Measurements from ENCODE around the gene HECTD2. TPM values are rescaled to one million over a fixed set of nuclear protein-coding genes. Genes with fewer than 3 reads are reported as not detected.
A peak's percentile ranks its signal among the peaks of the same experiment; 100 is the strongest.

The HECTD2 gene
- total RNA-seq, 1 experiment from 2014 or later = 20.9 TPM

GRCh38 chr10:91412354-91413087 lies 2.4 kb downstream of the HECTD2 start:
- BruUV-seq (replicated peaks) = no TSS peak
- no peak for TF ChIP-seq EZH2 (IDR thresholded peaks at IDR 0.05; ENCODE audit: borderline replicate concordance, low read depth, low read length, poor library complexity, severe bottlenecking)
- TF ChIP-seq CTCF (conservative IDR thresholded peaks at IDR 0.05; ENCODE audit: low read depth, low read length) = no peak
- peaks cover 57% of the 10 kb centered on the region for H3K4me1 ChIP-seq (ENCODE audit: insufficient read depth, low read length, poor library complexity, severe bottlenecking)
- ChIA-PET CTCF (no interaction called here), POLR2A (ENCODE audit: low non-redundant PET) (no interaction called here)
- no peaks in the 10 kb centered on the region for H3K36me3 ChIP-seq (ENCODE audit: insufficient read depth, low read length, poor library complexity, severe bottlenecking)
- DNase-seq (ENCODE audit: low spot score) = no peak
- H3K27ac ChIP-seq (ENCODE audit: low read depth, low read length, poor library complexity, severe bottlenecking) = no peak overlapping the region
- H3K4me3 ChIP-seq (ENCODE audit: low read depth, low read length, poor library complexity, severe bottlenecking) = no peak overlapping the region
- H3K9me3 ChIP-seq (ENCODE audit: low read depth, low read length, poor library complexity, severe bottlenecking) = no peaks in the 10 kb centered on the region
- intact Hi-C loops (cut with micrococcal nuclease; ENCODE audit: unreplicated experiment) = loop anchor here (5.0 to 10.0 kb wide), 2 partner anchors 385 to 492 kb away; partner anchors contain the start of genes FGFBP3 and TNKS2
- H3K27me3 ChIP-seq (replicated peaks; ENCODE audit: insufficient read depth, low read depth, low read length, poor library complexity) = no peaks in the 10 kb centered on the region

- DNase-seq (ENCODE audit: low spot score) = no peak
- intact Hi-C loops (cut with micrococcal nuclease; ENCODE audit: unreplicated experiment) = loop anchor here (10.0 kb wide), 1 partner anchor 489 kb away; the partner anchor contains the start of gene FGFBP3
- no TSS peak for BruUV-seq (replicated peaks)
- Histone ChIP-seq H3K9me3 (ENCODE audit: low read depth, low read length, poor library complexity, severe bottlenecking) (no peaks in the 10 kb centered on the region), H3K4me1 (ENCODE audit: insufficient read depth, low read length, poor library complexity, severe bottlenecking) (peaks cover 46% of the 10 kb centered on the region), H3K4me3 (ENCODE audit: low read depth, low read length, poor library complexity, severe bottlenecking) (no peak overlapping the region), H3K27ac (ENCODE audit: low read depth, low read length, poor library complexity, severe bottlenecking) (no peak overlapping the region), H3K27me3 (replicated peaks; ENCODE audit: insufficient read depth, low read depth, low read length, poor library complexity) (no peaks in the 10 kb centered on the region), H3K36me3 (ENCODE audit: insufficient read depth, low read length, poor library complexity, severe bottlenecking) (no peaks in the 10 kb centered on the region)
- TF ChIP-seq EZH2 (IDR thresholded peaks at IDR 0.05; ENCODE audit: borderline replicate concordance, low read depth, low read length, poor library complexity, severe bottlenecking) = no peak
- no peak for TF ChIP-seq CTCF (conservative IDR thresholded peaks at IDR 0.05; ENCODE audit: low read depth, low read length)
- CTCF ChIA-PET = no interaction called here
- POLR2A ChIA-PET (ENCODE audit: low non-redundant PET) = interaction anchor here (0.7 kb wide), 1 partner anchor 10 kb away, joined by 7 read pairs; no protein-coding TSS in a partner anchor
Observed at GRCh38 chr10:91415816-91416215, 5.7 kb downstream of the HECTD2 start.

GRCh38 chr10:91416339-91416855 lies 6.3 kb downstream of the HECTD2 start:
- intact Hi-C loops (cut with micrococcal nuclease; ENCODE audit: unreplicated experiment) = loop anchor here (10.0 kb wide), 1 partner anchor 488 kb away; the partner anchor contains the start of gene FGFBP3
- BruUV-seq (replicated peaks) = no TSS peak
- TF ChIP-seq EZH2 (IDR thresholded peaks at IDR 0.05; ENCODE audit: borderline replicate concordance, low read depth, low read length, poor library complexity, severe bottlenecking) (no peak), CTCF (conservative IDR thresholded peaks at IDR 0.05; ENCODE audit: low read depth, low read length) (no peak)

More at GRCh38 chr10:91416339-91416855, 6.3 kb downstream of the HECTD2 start:
- POLR2A ChIA-PET (ENCODE audit: low non-redundant PET) = no interaction called here
- no peak overlapping the region for H3K4me3 ChIP-seq (ENCODE audit: low read depth, low read length, poor library complexity, severe bottlenecking)
- H3K27me3 ChIP-seq (replicated peaks; ENCODE audit: insufficient read depth, low read depth, low read length, poor library complexity) = no peaks in the 10 kb centered on the region
- H3K4me1 ChIP-seq (ENCODE audit: insufficient read depth, low read length, poor library complexity, severe bottlenecking) = peaks cover 50% of the 10 kb centered on the region
- CTCF ChIA-PET = no interaction called here
- DNase-seq (ENCODE audit: low spot score) = no peak
- no peaks in the 10 kb centered on the region for H3K36me3 ChIP-seq (ENCODE audit: insufficient read depth, low read length, poor library complexity, severe bottlenecking)
- no peaks in the 10 kb centered on the region for H3K9me3 ChIP-seq (ENCODE audit: low read depth, low read length, poor library complexity, severe bottlenecking)
- peak overlapping the region; percentile 22 for H3K27ac ChIP-seq (ENCODE audit: low read depth, low read length, poor library complexity, severe bottlenecking)

Measured in A673 (cell line).